BJ (cell line): ENCODE measurements around the gene ANTKMT. TPM values are rescaled to one million over a fixed set of nuclear protein-coding genes. Genes with fewer than 3 reads are reported as not detected.

ENCODE experiments used
- CTCF ChIA-PET: fragments of 350-600 bp; formaldehyde crosslinking; extraction: SDS; loops from one replicate; lab custom pipeline; 2021; ENCODE audit warnings: antibody characterized with exemption, inconsistent platforms; lab: Yijun Ruan, JAX
- POLR2A ChIA-PET: fragments of 300-600 bp; sonication (Branson Sonifier 250); formaldehyde crosslinking; extraction: SDS; loops from one replicate; lab custom pipeline; 2021; ENCODE audit warnings: antibody characterized with exemption; lab: Charles Lee
- DNase-seq: peaks from one replicate; pipeline ENCODE4 v3.0.0-alpha.2; 2011; ENCODE audit warnings: low read depth
- H3K27me3 ChIP-seq: 2 replicates; pipeline ENCODE4 v1.6.0; 2011; ENCODE audit warnings: low read length; ENCODE audit not compliant: control insufficient read depth, insufficient read depth
- H3K36me3 ChIP-seq: 2 replicates; pipeline ENCODE4 v1.5.1; 2011; ENCODE audit warnings: low read length; ENCODE audit not compliant: control insufficient read depth, insufficient read depth
- H3K4me3 ChIP-seq: 2 replicates; pipeline ENCODE4 v1.5.1; 2011; ENCODE audit warnings: low read depth, mild to moderate bottlenecking, control low read depth, low read length
- polyA plus RNA-seq: library from polyadenylated mRNA; depleted of rRNA; stranded (reverse); fragments of >200 nt; gene quantifications from 2 replicates; pipeline ENCODE4 v1.2.3, GENCODE V29; 2011
- TF ChIP-seq, protein P1 (sequence below): IDR thresholded peaks from 2 replicates; pipeline ENCODE4 v1.5.1; 2011; ENCODE audit warnings: low read depth, mild to moderate bottlenecking, control low read depth, inconsistent platforms, low read length, moderate library complexity; ENCODE audit not compliant: insufficient read depth

The ANTKMT gene
- polyA plus RNA-seq, 1 experiment: 10.7 TPM

- peaks cover 22% of the 10 kb centered on the region for H3K36me3 ChIP-seq
- POLR2A ChIA-PET: no interaction called here
- CTCF ChIA-PET: interaction anchor here (1.4 kb wide), 1 partner anchor 13 kb away, joined by 4 read pairs; the partner anchor contains the start of gene ANTKMT
- TF ChIP-seq, protein P1, sequence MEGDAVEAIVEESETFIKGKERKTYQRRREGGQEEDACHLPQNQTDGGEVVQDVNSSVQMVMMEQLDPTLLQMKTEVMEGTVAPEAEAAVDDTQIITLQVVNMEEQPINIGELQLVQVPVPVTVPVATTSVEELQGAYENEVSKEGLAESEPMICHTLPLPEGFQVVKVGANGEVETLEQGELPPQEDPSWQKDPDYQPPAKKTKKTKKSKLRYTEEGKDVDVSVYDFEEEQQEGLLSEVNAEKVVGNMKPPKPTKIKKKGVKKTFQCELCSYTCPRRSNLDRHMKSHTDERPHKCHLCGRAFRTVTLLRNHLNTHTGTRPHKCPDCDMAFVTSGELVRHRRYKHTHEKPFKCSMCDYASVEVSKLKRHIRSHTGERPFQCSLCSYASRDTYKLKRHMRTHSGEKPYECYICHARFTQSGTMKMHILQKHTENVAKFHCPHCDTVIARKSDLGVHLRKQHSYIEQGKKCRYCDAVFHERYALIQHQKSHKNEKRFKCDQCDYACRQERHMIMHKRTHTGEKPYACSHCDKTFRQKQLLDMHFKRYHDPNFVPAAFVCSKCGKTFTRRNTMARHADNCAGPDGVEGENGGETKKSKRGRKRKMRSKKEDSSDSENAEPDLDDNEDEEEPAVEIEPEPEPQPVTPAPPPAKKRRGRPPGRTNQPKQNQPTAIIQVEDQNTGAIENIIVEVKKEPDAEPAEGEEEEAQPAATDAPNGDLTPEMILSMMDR: no peak
- no peak overlapping the region for H3K4me3 ChIP-seq
- H3K27me3 ChIP-seq: no peaks in the 10 kb centered on the region
- no peak for DNase-seq
Measured at GRCh38 chr16:734208-734980, 13.4 kb downstream of the ANTKMT start.

GRCh38 chr16:734981-735881 lies 14.3 kb downstream of the ANTKMT start:
- Histone ChIP-seq H3K27me3 (no peaks in the 10 kb centered on the region), H3K4me3 (no peak overlapping the region), H3K36me3 (peaks cover 22% of the 10 kb centered on the region)
- no peak for DNase-seq
- ChIA-PET CTCF (interaction anchor here (1.8 kb wide), 1 partner anchor 23 kb away, joined by 6 read pairs; no protein-coding TSS in a partner anchor), POLR2A (no interaction called here)
- TF ChIP-seq, protein P1: no peak

- H3K27me3 ChIP-seq: no peaks in the 10 kb centered on the region
- POLR2A ChIA-PET: no interaction called here
- TF ChIP-seq, protein P1: no peak
- DNase-seq: no peak
- no peak overlapping the region for H3K4me3 ChIP-seq
- CTCF ChIA-PET: interaction anchor here (1.3 to 1.8 kb wide), 2 partner anchors 24 to 68 kb away, joined by 3 to 6 read pairs; no protein-coding TSS in a partner anchor
- H3K36me3 ChIP-seq: peaks cover 22% of the 10 kb centered on the region
Measured at GRCh38 chr16:735982-736453, 15.1 kb downstream of the ANTKMT start.

DNA sequence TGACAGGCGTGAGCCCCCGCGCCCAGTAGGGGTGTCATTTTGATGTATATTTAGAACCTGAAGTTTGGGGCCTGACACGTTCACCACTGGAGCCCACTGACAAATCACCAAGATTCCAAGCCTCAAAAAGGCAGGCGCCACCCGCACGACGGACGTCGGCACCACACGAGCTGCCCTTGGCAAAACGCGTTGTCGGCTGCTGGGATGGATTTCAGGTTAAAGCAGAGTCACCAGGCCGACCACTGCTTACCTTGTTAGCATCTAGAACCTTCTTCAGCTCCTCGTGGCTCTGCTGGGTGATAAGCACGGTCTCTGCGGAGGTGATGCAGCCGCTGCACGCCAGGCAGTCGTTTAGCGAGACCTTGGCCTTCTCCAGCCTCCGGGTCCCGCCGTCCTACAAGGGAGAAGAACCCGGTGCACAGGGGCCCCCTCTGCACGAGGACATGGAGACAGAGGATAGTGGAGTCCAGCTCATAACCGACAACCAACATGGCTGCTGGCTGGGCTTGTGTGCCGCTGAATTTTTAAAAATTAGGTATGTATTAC lies 16.1 kb downstream of the ANTKMT start:
- POLR2A ChIA-PET: no interaction called here
- no peaks in the 10 kb centered on the region for H3K27me3 ChIP-seq
- TF ChIP-seq, protein P1: no peak
- CTCF ChIA-PET: interaction anchor here (0.9 to 1.8 kb wide), 4 partner anchors 21 to 320 kb away, joined by 3 to 6 read pairs (median 3); no protein-coding TSS in a partner anchor
- DNase-seq: no peak
- H3K4me3 ChIP-seq: no peak overlapping the region
- H3K36me3 ChIP-seq: peaks cover 21% of the 10 kb centered on the region
